GM23248 (cell line): ENCODE data around the gene NAALADL2. TPM values are rescaled to one million over a fixed set of nuclear protein-coding genes. Genes with fewer than 3 reads are reported as not detected.

Experiments used
- DNase-seq: peaks from one replicate; pipeline ENCODE4 v3.0.0-alpha.2; 2015
- H2AFZ ChIP-seq: fragments of 200-600 bp; sonication (generic); 2 replicates; pipeline ENCODE4 v1.6.1; 2016; ENCODE audit warnings: antibody characterized with exemption
- H3F3A ChIP-seq: fragments of 200-600 bp; sonication (generic); 2 replicates; pipeline ENCODE4 v1.6.1; 2016; ENCODE audit warnings: mild to moderate bottlenecking, antibody characterized with exemption, mixed run types; ENCODE audit not compliant: insufficient read depth
- H3K27ac ChIP-seq: fragments of 200-600 bp; sonication (generic); 2 replicates; pipeline ENCODE4 v1.5.1; 2016; ENCODE audit warnings: mild to moderate bottlenecking
- H3K27me3 ChIP-seq: fragments of 200-600 bp; sonication (generic); replicated peaks from 2 replicates; pipeline ENCODE4 v1.6.1; 2016; ENCODE audit warnings: mild to moderate bottlenecking; ENCODE audit not compliant: insufficient read depth
- H3K36me3 ChIP-seq: fragments of 200-600 bp; sonication (generic); 2 replicates; pipeline ENCODE4 v1.6.1; 2016; ENCODE audit warnings: low read depth, mild to moderate bottlenecking
- H3K4me1 ChIP-seq: fragments of 200-600 bp; sonication (generic); 2 replicates; pipeline ENCODE4 v1.6.1; 2016; ENCODE audit warnings: mild to moderate bottlenecking; ENCODE audit not compliant: insufficient read depth
- H3K4me2 ChIP-seq: fragments of 200-600 bp; sonication (generic); one replicate; pipeline ENCODE4 v1.6.1; 2016; ENCODE audit warnings: mild to moderate bottlenecking; ENCODE audit not compliant: unreplicated experiment
- H3K4me3 ChIP-seq: fragments of 200-600 bp; sonication (generic); 2 replicates; pipeline ENCODE4 v1.5.1; 2016; ENCODE audit warnings: mild to moderate bottlenecking
- H3K79me2 ChIP-seq: fragments of 200-600 bp; sonication (generic); 2 replicates; pipeline ENCODE4 v1.6.1; 2016; ENCODE audit warnings: mild to moderate bottlenecking; ENCODE audit not compliant: insufficient read depth
- H3K9ac ChIP-seq: fragments of 200-600 bp; sonication (generic); 2 replicates; pipeline ENCODE4 v1.6.1; 2016; ENCODE audit warnings: mild to moderate bottlenecking
- H3K9me2 ChIP-seq: fragments of 200-600 bp; sonication (generic); 2 replicates; pipeline ENCODE4 v1.6.1; 2016; ENCODE audit warnings: mixed run types, mild to moderate bottlenecking, moderate library complexity; ENCODE audit not compliant: insufficient read depth
- H3K9me3 ChIP-seq: fragments of 200-600 bp; sonication (generic); one replicate; pipeline ENCODE4 v1.6.1; 2017; ENCODE audit warnings: low read depth
- H4K20me1 ChIP-seq: fragments of 200-600 bp; sonication (generic); 2 replicates; pipeline ENCODE4 v1.6.0; 2016; ENCODE audit not compliant: insufficient read depth
- EZH2 ChIP-seq: fragments of 200-600 bp; sonication (generic); IDR thresholded peaks from 2 replicates; pipeline ENCODE4 v1.6.1; 2018; ENCODE audit warnings: antibody characterized with exemption, mild to moderate bottlenecking; ENCODE audit not compliant: insufficient read depth, poor library complexity, severe bottlenecking
- EZH2phosphoT487 ChIP-seq: fragments of 200-600 bp; sonication (generic); IDR thresholded peaks from 2 replicates; pipeline ENCODE4 v1.6.1; 2018; ENCODE audit warnings: antibody characterized with exemption, moderate library complexity, mild to moderate bottlenecking, low read depth; ENCODE audit not compliant: insufficient read depth
- WGBS, 2 experiments: methylation state at CpG; one replicate each; pipeline ENCODE4 v1.1.6; 2015 to 2017; ENCODE audit warnings: low lambda C conversion rate in 2 of 2, low coverage in 1 of 2; ENCODE audit errors: missing lambda C conversion rate in 2 of 2; 5-methylcytosine and 5-hydroxymethylcytosine counted together
- in situ Hi-C: fragments of 300-500 bp; cut with MboI; formaldehyde crosslinking; loops from 2 replicates; pipeline ENCODE4 v1.15.0; 2020
- polyA plus RNA-seq: library from polyadenylated mRNA; unstranded; fragments of >200 nt; fragmentation: Nextera tagmentation; extraction: Ambion mirVana; gene quantifications from 2 replicates; pipeline ENCODE4 v1.2.1, GENCODE V29; 2016
- total RNA-seq: library from RNA; depleted of rRNA; stranded (reverse); fragments of >200 nt; shearing (Covaris generic); gene quantifications from 2 replicates; pipeline ENCODE4 v1.2.3, GENCODE V29; 2014

Gene NAALADL2
- total and polyA plus RNA-seq, 2 experiments from 2014 or later = 20.5 to 81.0 TPM

DNA sequence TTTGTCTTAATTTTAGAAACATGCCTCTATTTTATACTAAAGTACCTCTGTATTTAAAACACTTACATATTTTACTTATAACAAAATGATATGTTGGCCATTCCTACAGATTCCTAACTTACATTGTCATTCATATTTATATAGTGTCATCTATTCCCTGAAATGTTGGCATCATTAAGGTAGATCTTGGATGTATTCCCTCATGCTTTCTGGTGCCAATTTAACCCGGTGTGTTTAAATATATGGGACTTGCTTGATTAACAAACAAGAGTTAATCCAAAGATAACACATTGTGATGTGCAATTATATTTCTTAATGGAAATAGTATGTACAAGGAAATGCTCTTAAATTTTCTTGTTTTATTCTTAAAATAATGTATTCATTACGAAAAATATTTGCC lies 352.3 kb downstream of the NAALADL2 start:
- H3K4me2 ChIP-seq = no peak overlapping the region
- no peak overlapping the region for H2AFZ ChIP-seq
- in situ Hi-C loops = no loop called here
- WGBS, 2 experiments = 86 to 91% methylated on average over 2 of the region's 2 CpGs
- TF ChIP-seq EZH2 (no peak), EZH2phosphoT487 (no peak)
- H3K27ac ChIP-seq = no peak overlapping the region
- no peaks in the 10 kb centered on the region for H4K20me1 ChIP-seq
- H3K36me3 ChIP-seq = no peaks in the 10 kb centered on the region
- H3K9me2 ChIP-seq = no peaks in the 10 kb centered on the region
- no peak overlapping the region for H3K4me3 ChIP-seq
- no peaks in the 10 kb centered on the region for H3K9me3 ChIP-seq
- peaks cover 14% of the 10 kb centered on the region for H3F3A ChIP-seq
- no peak for DNase-seq
- no peaks in the 10 kb centered on the region for H3K79me2 ChIP-seq
- H3K4me1 ChIP-seq = peaks cover 13% of the 10 kb centered on the region
- H3K9ac ChIP-seq = no peak overlapping the region
- no peaks in the 10 kb centered on the region for H3K27me3 ChIP-seq

DNA sequence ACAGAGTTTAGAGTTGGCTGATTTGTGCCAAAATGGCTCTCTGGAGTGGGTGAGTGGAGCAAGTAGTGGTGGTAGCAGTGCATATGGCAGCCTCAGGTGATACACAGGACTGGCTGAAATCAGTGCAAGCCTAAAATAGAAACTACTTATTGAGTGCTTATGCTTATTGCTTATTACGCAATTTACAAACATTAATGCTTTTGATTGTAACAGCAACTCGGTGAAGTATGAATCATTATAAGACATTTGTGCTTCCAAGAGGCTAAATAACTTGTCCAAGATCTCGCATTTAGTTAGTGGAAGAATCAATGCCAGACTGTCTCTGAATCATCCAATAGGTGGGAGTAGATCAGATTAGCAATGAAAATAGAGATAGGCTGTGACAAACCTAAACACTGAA lies 353.8 kb downstream of the NAALADL2 start:
- H3K27me3 ChIP-seq = no peaks in the 10 kb centered on the region
- WGBS, 2 experiments = 9 to 12% methylated on average over 3 of the region's 3 CpGs
- peaks cover 14% of the 10 kb centered on the region for H3F3A ChIP-seq
- no peaks in the 10 kb centered on the region for H3K36me3 ChIP-seq
- peak overlapping the region; percentile 23 for H3K4me2 ChIP-seq
- peaks cover 11% of the 10 kb centered on the region for H3K4me1 ChIP-seq
- no peak for TF ChIP-seq EZH2
- no peak for TF ChIP-seq EZH2phosphoT487
- no peaks in the 10 kb centered on the region for H3K9me3 ChIP-seq
- in situ Hi-C loops = no loop called here
- no peaks in the 10 kb centered on the region for H3K9me2 ChIP-seq
- no peak overlapping the region for H3K9ac ChIP-seq
- no peaks in the 10 kb centered on the region for H4K20me1 ChIP-seq
- peak; percentile 74 for DNase-seq
- H2AFZ ChIP-seq = no peak overlapping the region
- no peaks in the 10 kb centered on the region for H3K79me2 ChIP-seq
- no peak overlapping the region for H3K27ac ChIP-seq
- H3K4me3 ChIP-seq = 0 out of 2 replicates have a peak overlapping the region, but pooled peaks have one; percentile 11

DNA sequence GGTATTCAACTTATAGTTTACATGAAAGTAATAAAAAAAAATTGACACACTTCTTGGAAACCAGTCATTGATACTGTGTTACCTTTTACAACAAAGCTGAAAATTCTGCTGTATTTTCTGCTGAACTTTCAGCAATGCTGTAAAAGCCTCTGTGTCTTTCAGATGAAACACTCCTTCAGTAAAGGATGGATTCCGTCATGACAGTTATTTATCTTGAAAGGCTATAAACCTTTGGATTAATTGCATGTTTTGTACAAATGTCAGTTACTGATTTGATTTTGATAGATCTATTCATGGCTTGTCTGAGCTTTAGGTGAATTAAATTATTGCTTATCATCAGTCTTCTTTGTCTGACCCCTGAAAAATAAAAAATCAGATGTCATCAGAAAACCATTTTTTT lies 355.1 kb downstream of the NAALADL2 start:
- Histone ChIP-seq H3K4me3 (no peak overlapping the region), H2AFZ (no peak overlapping the region), H3F3A (peaks cover 14% of the 10 kb centered on the region), H3K36me3 (no peaks in the 10 kb centered on the region), H3K27me3 (no peaks in the 10 kb centered on the region), H4K20me1 (no peaks in the 10 kb centered on the region), H3K9ac (no peak overlapping the region), H3K27ac (no peak overlapping the region), H3K79me2 (no peaks in the 10 kb centered on the region), H3K4me1 (peaks cover 11% of the 10 kb centered on the region), H3K4me2 (no peak overlapping the region), H3K9me2 (no peaks in the 10 kb centered on the region), H3K9me3 (no peaks in the 10 kb centered on the region)
- WGBS, 2 experiments = 100% methylated on average over 1 of the region's 1 CpG
- TF ChIP-seq EZH2 = no peak
- TF ChIP-seq EZH2phosphoT487 = no peak
- in situ Hi-C loops = no loop called here
- no peak for DNase-seq

DNA sequence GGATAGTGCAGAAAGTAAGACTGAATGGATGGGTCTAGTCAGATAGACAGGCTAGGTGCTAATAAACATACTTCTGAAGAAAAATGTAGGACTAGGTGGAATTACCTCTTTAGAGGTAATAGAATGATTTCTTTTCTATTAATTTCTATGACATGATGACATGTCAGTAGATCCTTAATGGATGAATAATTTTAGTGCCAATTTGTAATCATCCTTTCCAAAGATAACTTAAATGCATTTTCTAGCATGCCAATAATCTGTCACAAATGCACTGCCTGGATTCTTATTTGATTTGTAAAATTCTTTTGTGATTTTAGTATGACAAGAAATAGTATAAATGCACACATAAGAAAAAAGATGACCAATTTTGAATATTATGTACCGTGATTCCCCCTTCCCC lies 356.7 kb downstream of the NAALADL2 start:
- no peak overlapping the region for H2AFZ ChIP-seq

DNA sequence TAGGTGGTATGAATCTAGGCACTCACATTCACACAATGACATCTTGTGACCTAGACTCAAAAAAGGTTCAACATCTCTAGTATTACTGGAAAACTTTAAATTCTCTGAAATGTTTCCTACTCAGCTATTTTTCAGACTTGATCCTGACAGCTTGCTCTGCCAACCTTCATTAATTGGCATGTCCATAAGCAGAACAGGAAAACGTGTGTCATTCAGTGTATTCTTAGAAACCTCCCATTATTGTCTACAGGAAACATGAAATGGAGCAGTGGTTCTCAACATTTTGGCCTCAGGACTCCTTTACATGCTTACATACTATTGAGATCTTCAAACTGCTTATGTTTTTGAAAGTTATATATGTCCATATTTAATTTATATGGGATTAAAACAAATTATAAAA lies 363.2 kb downstream of the NAALADL2 start:
- H3K27ac ChIP-seq = no peak overlapping the region
- H3K9me2 ChIP-seq = no peaks in the 10 kb centered on the region; the same call in 1 of the 2 replicates
- TF ChIP-seq EZH2phosphoT487 = no peak
- TF ChIP-seq EZH2 = no peak
- no peaks in the 10 kb centered on the region for H4K20me1 ChIP-seq
- 12 to 30% methylated on average over 1 of the region's 1 CpG for WGBS, 2 experiments
- no peaks in the 10 kb centered on the region for H3K36me3 ChIP-seq
- H3K79me2 ChIP-seq = no peaks in the 10 kb centered on the region
- no peaks in the 10 kb centered on the region for H3K9me3 ChIP-seq
- no peak overlapping the region for H3K9ac ChIP-seq
- H2AFZ ChIP-seq = no peak overlapping the region
- H3K4me2 ChIP-seq = no peak overlapping the region
- in situ Hi-C loops = no loop called here
- H3K4me1 ChIP-seq = no peaks in the 10 kb centered on the region
- H3K27me3 ChIP-seq = no peaks in the 10 kb centered on the region
- no peaks in the 10 kb centered on the region for H3F3A ChIP-seq
- no peak overlapping the region for H3K4me3 ChIP-seq
- no peak for DNase-seq

More for the DNA sequence above, 356.7 kb downstream of the NAALADL2 start:
- H3K4me3 ChIP-seq = no peak overlapping the region
- in situ Hi-C loops = no loop called here
- no peak overlapping the region for H3K4me2 ChIP-seq
- H3K9ac ChIP-seq = no peak overlapping the region
- no peak for TF ChIP-seq EZH2phosphoT487
- no peak for TF ChIP-seq EZH2
- no peaks in the 10 kb centered on the region for H3K9me2 ChIP-seq
- no peaks in the 10 kb centered on the region for H3K9me3 ChIP-seq
- H3K27ac ChIP-seq = no peak overlapping the region
- no peaks in the 10 kb centered on the region for H4K20me1 ChIP-seq
- no peaks in the 10 kb centered on the region for H3K36me3 ChIP-seq
- no peak for DNase-seq
- WGBS, 2 experiments = 79 to 93% methylated on average over 1 of the region's 1 CpG
- H3K79me2 ChIP-seq = no peaks in the 10 kb centered on the region
- peaks cover 11% of the 10 kb centered on the region for H3K4me1 ChIP-seq
- no peaks in the 10 kb centered on the region for H3K27me3 ChIP-seq
- peaks cover 14% of the 10 kb centered on the region for H3F3A ChIP-seq
